Left lung (tissue), 10 donors: ENCODE measurements around the gene BBX. TPM values are rescaled to one million over a fixed set of nuclear protein-coding genes. Genes with fewer than 3 reads are reported as not detected.
A peak's percentile ranks its signal among the peaks of the same experiment; 100 is the strongest.
"Not testable (repeated sequence)": the region's sequence is repeated elsewhere in the genome, so short reads cannot be mapped to it uniquely, and the experiment has no call there.

Experiments
- ATAC-seq: fragments of 200-7000 bp; cut with Tn5 transposase; one replicate; pipeline ENCODE4 v1.9.1; 2020; ENCODE audit warnings: moderate library complexity
- DNase-seq, 4 donors: peaks; one replicate each; pipeline ENCODE4 v3.0.0-alpha.2; 2013 to 2020
- H3K27ac ChIP-seq, 2 donors: fragments of 200-600 bp; sonication (generic) in 1 of 2; one replicate each; pipeline versions ENCODE4 v1.5.0 to v1.8.0; 2020 to 2021
- H3K27me3 ChIP-seq, 2 donors: fragments of 200-600 bp; sonication (generic) in 1 of 2; one replicate each; pipeline versions ENCODE4 v1.5.0 to v1.8.0; 2020 to 2021
- H3K36me3 ChIP-seq, 2 donors: fragments of 200-600 bp; sonication (generic) in 1 of 2; one replicate each; pipeline versions ENCODE4 v1.5.0 to v1.8.0; 2020 to 2021
- H3K4me1 ChIP-seq, 2 donors: fragments of 200-600 bp; one replicate each; pipeline ENCODE4 v1.8.0; 2021
- H3K4me3 ChIP-seq, 2 donors: fragments of 200-600 bp; sonication (generic) in 1 of 2; one replicate each; pipeline versions ENCODE4 v1.5.0 to v1.8.0; 2020 to 2021; ENCODE audit warnings: mild to moderate bottlenecking in 1 of 2
- H3K9me3 ChIP-seq, 2 donors: fragments of 200-600 bp; sonication (generic) in 1 of 2; one replicate each; pipeline versions ENCODE4 v1.5.0 to v1.8.0; 2020 to 2021
- CTCF ChIP-seq, 2 donors: fragments of 200-600 bp; sonication (generic) in 1 of 2; IDR thresholded peaks; one replicate each; pipeline versions ENCODE4 v1.5.0 to v1.8.0; 2021; ENCODE audit warnings: antibody characterized with exemption in 2 of 2
- intact Hi-C, 2 donors: fragments of 100-400 bp; cut with DNase I; formaldehyde crosslinking; loops; one replicate each; pipeline versions ENCODE4 v1.11.2 to v1.14.2; 2022
- polyA plus RNA-seq, 6 donors: library from polyadenylated mRNA; unstranded; fragments of 120-200 nt; gene quantifications; one replicate each; pipeline ENCODE4 v1.2.1, GENCODE V29; 2013; ENCODE audit not compliant: insufficient read length in 6 of 6
- total RNA-seq, 2 donors: library from RNA; stranded (reverse); fragmentation: NEBNext Ultra II Directional; extraction: Animal tissue kit (Norgen Biotek cat#: 25700); gene quantifications; one replicate each; pipeline ENCODE4 v1.2.1, GENCODE V29; 2021
- donor health status: DM: no; HTN: yes; CAD: no.
- donor health status: DM: no; HTN: no; CAD: no.

Gene BBX
- total and polyA plus RNA-seq, 8 donors, result 43.0 to 67.1 (median 53.3) TPM

- no peak for TF ChIP-seq CTCF (IDR thresholded peaks at IDR 0.05)
- intact Hi-C loops, result loop anchor here in 1 of 2 donors (10.0 kb wide), 1 partner anchor 45 kb away; no protein-coding TSS in a partner anchor
- Histone ChIP-seq H3K4me1 (peaks cover 4 to 12% of the 10 kb centered on the region in 2 donors), H3K9me3 (no peaks in the 10 kb centered on the region), H3K27ac (no peak overlapping the region), H3K4me3 (no peak overlapping the region), H3K36me3 (no peaks in the 10 kb centered on the region), H3K27me3 (no peaks in the 10 kb centered on the region)
- ATAC-seq (peak; percentile 16), DNase-seq (no peak)
Measured at GRCh38 chr3:107689355-107689754, 166.6 kb downstream of the BBX start.

GRCh38 chr3:107690522-107691138 lies 167.9 kb downstream of the BBX start:
- Histone ChIP-seq H3K27me3 (no peaks in the 10 kb centered on the region), H3K4me3 (no peak overlapping the region), H3K4me1 (peaks cover 0 to 8% of the 10 kb centered on the region in 2 donors), H3K9me3 (no peaks in the 10 kb centered on the region), H3K27ac (no peak overlapping the region), H3K36me3 (no peaks in the 10 kb centered on the region)
- ATAC-seq (peak; percentile 76), DNase-seq (peak in 2 of 4 donors; percentile 16 to 46)
- peak; percentile 24 to 51 for TF ChIP-seq CTCF (IDR thresholded peaks at IDR 0.05)
- intact Hi-C loops, result no loop called here

- intact Hi-C loops, H3K27me3 ChIP-seq, H3K9me3 ChIP-seq, DNase-seq, H3K27ac ChIP-seq, H3K4me3 ChIP-seq, H3K4me1 ChIP-seq, ATAC-seq, H3K36me3 ChIP-seq: not testable (repeated sequence)
Measured at GRCh38 chr3:107691984-107692383, 169.2 kb downstream of the BBX start.

- H3K27ac ChIP-seq, DNase-seq, intact Hi-C loops, ATAC-seq, H3K36me3 ChIP-seq, H3K4me3 ChIP-seq, H3K9me3 ChIP-seq, H3K4me1 ChIP-seq, H3K27me3 ChIP-seq: not testable (repeated sequence)
Measured at GRCh38 chr3:107697348-107697747, 174.6 kb downstream of the BBX start.

- H3K9me3 ChIP-seq, H3K4me1 ChIP-seq, ATAC-seq, intact Hi-C loops, DNase-seq, H3K27me3 ChIP-seq, H3K36me3 ChIP-seq, H3K27ac ChIP-seq, H3K4me3 ChIP-seq: not testable (repeated sequence)
Measured at GRCh38 chr3:107697855-107698254, 175.1 kb downstream of the BBX start.

- Histone ChIP-seq H3K27me3 (no peaks in the 10 kb centered on the region), H3K27ac (no peak overlapping the region), H3K4me3 (no peak overlapping the region), H3K9me3 (no peaks in the 10 kb centered on the region), H3K36me3 (no peaks in the 10 kb centered on the region), H3K4me1 (no peaks in the 10 kb centered on the region)
- TF ChIP-seq CTCF (IDR thresholded peaks at IDR 0.05), result no peak
- no peak for ATAC-seq
- DNase-seq, result no peak
- intact Hi-C loops, result no loop called here
Measured at GRCh38 chr3:107699682-107700081, 176.9 kb downstream of the BBX start.

- Histone ChIP-seq H3K27ac (no peak overlapping the region), H3K9me3 (no peaks in the 10 kb centered on the region), H3K4me1 (no peaks in the 10 kb centered on the region), H3K36me3 (no peaks in the 10 kb centered on the region), H3K27me3 (no peaks in the 10 kb centered on the region), H3K4me3 (no peak overlapping the region)
- ATAC-seq, result no peak
- TF ChIP-seq CTCF (IDR thresholded peaks at IDR 0.05), result no peak
- intact Hi-C loops, result no loop called here
- DNase-seq, result no peak
Measured at GRCh38 chr3:107701299-107701698, 178.5 kb downstream of the BBX start.
